DOHH2 (cell line): ENCODE measurements around the gene CHPF.

ENCODE experiments used
- CTCF ChIP-seq: fragments of 200-600 bp; sonication (generic); IDR thresholded peaks from one replicate; pipeline ENCODE4 v1.5.1; 2014; ENCODE audit warnings: antibody characterized with exemption, mild to moderate bottlenecking, low read depth, low read length; ENCODE audit not compliant: poor library complexity, severe bottlenecking
- EZH2phosphoT487 ChIP-seq: fragments of 200-600 bp; sonication (generic); IDR thresholded peaks from 2 replicates; pipeline ENCODE4 v1.6.1; 2017; ENCODE audit warnings: borderline replicate concordance, mild to moderate bottlenecking, antibody characterized with exemption, low read length, moderate library complexity, mixed read lengths

GRCh38 chr2:219543596-219544358 is at the start of gene CHPF, which contains the start of gene TMEM198:
- TF ChIP-seq CTCF, result no peak
- TF ChIP-seq EZH2phosphoT487, result no peak
